Chondrocyte (in vitro differentiated cells): ENCODE results near the gene PCBD2. TPM values are rescaled to one million over a fixed set of nuclear protein-coding genes. Genes with fewer than 3 reads are reported as not detected.

ENCODE experiments used
- DNase-seq: peaks from one replicate; pipeline ENCODE4 v3.0.0; 2021; ENCODE audit warnings: mixed read lengths, low spot score
- H3K27ac Mint-ChIP-seq: one replicate; pipeline ENCODE4 v1.8.0; 2021; ENCODE audit warnings: mild to moderate bottlenecking, moderate library complexity, mixed read lengths; ENCODE audit not compliant: unreplicated experiment
- H3K27me3 Mint-ChIP-seq: 2 replicates; pipeline ENCODE4 v1.8.0; 2021; ENCODE audit warnings: low read depth, mixed read lengths
- H3K36me3 Mint-ChIP-seq: 2 replicates; pipeline ENCODE4 v1.8.0; 2021; ENCODE audit warnings: low read depth, mixed read lengths
- H3K4me1 Mint-ChIP-seq: 2 replicates; pipeline ENCODE4 v1.8.0; 2021; ENCODE audit warnings: low read depth, mild to moderate bottlenecking, mixed read lengths
- H3K4me3 Mint-ChIP-seq: one replicate; pipeline ENCODE4 v1.8.0; 2021; ENCODE audit warnings: mild to moderate bottlenecking, moderate library complexity, mixed read lengths; ENCODE audit not compliant: unreplicated experiment
- H3K9me3 Mint-ChIP-seq: 2 replicates; pipeline ENCODE4 v1.8.0; 2021; ENCODE audit warnings: low read depth, mixed read lengths
- CTCF ChIP-seq: fragments of 200-600 bp; sonication (generic); IDR thresholded peaks from 2 replicates; pipeline ENCODE4 v1.5.0; 2021; ENCODE audit warnings: antibody characterized with exemption, mild to moderate bottlenecking, moderate library complexity
- total RNA-seq: library from RNA; stranded (reverse); gene quantifications from 3 replicates; pipeline ENCODE4 v1.2.1, GENCODE V29; 2021

The PCBD2 gene
- total RNA-seq, 1 donor from 2014 or later: 8.3 TPM

DNA sequence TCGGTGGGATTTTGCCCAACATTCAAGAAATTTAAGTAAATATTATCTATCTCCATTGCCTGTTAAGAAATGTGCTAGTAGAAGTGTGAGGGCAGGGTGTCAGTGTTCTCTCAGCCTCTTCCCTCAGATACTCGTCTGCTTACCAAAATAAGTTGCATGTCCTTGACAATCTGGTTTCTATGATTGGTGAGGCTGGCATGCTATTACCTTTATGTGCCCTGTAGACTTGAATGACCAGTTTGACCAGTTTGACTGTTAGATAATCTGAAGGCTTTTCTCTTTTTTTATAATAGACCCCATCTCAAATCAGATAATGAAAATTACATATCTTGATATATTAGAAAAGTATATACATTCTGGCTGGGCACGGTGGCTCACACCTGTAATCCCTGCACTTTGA, 63.1 kb downstream of the PCBD2 start:
- H3K9me3 Mint-ChIP-seq: no peaks in the 10 kb centered on the region
- H3K27ac Mint-ChIP-seq: no peak overlapping the region
- H3K36me3 Mint-ChIP-seq: peaks cover 9% of the 10 kb centered on the region
- H3K4me1 Mint-ChIP-seq: no peaks in the 10 kb centered on the region
- TF ChIP-seq CTCF: no peak
- no peaks in the 10 kb centered on the region for H3K27me3 Mint-ChIP-seq
- H3K4me3 Mint-ChIP-seq: no peak overlapping the region
- DNase-seq: no peak

- Mint-ChIP-seq H3K27me3 (no peaks in the 10 kb centered on the region), H3K36me3 (peaks cover 9% of the 10 kb centered on the region), H3K9me3 (no peaks in the 10 kb centered on the region), H3K4me1 (no peaks in the 10 kb centered on the region), H3K27ac (no peak overlapping the region), H3K4me3 (no peak overlapping the region)
- TF ChIP-seq CTCF: no peak
- no peak for DNase-seq
These were observed 64.2 kb downstream of the PCBD2 start for GRCh38 chr5:134969166-134969565.

DNA sequence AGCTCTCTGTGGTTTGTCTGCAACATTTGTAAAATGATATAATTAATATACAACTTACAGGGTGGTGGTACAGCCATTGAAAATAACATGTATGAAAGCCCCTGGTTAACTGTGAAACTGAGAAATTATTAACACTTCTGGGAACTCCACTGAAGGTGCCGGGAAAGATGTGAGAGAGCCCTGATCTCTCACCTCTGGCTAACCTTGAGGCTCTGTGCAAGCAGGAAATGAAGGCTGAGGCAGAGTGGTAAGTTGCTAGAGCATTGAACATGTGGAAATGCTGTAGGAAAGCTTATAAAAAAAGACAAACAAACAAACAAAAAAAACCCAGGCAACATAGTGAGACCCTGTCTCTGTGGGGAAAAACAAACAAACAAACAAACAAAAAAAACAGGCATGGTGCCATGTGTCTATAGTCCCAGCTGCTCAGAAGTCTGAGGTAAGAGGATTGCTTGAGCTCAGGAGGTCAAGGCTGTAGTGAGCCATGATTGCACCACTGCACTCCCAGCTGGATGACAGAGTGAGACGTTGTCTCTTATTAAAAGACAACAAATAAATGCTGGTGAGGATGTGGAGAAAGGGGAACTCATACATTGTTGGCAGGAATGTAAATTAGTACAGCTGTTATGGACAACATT, 70.3 kb downstream of the PCBD2 start:
- Mint-ChIP-seq H3K27ac (no peak overlapping the region), H3K4me1 (no peaks in the 10 kb centered on the region), H3K27me3 (no peaks in the 10 kb centered on the region), H3K4me3 (no peak overlapping the region), H3K9me3 (peaks cover 21% of the 10 kb centered on the region), H3K36me3 (peaks cover 11% of the 10 kb centered on the region)
- no peak for DNase-seq
- TF ChIP-seq CTCF: no peak

- Mint-ChIP-seq H3K27ac (no peak overlapping the region), H3K4me3 (no peak overlapping the region)
- DNase-seq: no peak
These were observed 70.9 kb downstream of the PCBD2 start for GRCh38 chr5:134975843-134976242.

DNA sequence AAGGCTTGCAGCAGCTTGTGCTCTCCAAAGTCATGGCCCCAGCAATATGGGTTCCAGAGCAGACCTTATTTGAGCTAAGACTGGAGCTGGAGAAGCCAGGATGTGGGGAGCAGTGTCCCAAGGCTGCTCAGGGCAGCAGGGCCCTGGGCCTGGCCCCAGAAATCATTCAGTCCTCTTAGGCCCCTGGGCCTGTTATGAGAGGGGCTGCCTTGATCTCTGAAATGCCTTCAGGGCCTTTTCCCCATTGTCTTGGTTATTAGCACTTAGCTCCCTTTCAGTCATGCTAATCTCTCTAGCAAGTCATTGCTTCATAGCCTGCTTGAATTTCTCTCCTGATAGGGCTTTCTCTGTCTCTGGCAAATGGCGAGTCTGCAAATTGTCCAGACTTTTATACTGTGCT, 71.9 kb downstream of the PCBD2 start:
- Mint-ChIP-seq H3K4me1 (no peaks in the 10 kb centered on the region), H3K27ac (no peak overlapping the region), H3K9me3 (peaks cover 29% of the 10 kb centered on the region), H3K36me3 (peaks cover 12% of the 10 kb centered on the region), H3K27me3 (no peaks in the 10 kb centered on the region), H3K4me3 (no peak overlapping the region)
- TF ChIP-seq CTCF: no peak
- no peak for DNase-seq

More at GRCh38 chr5:134975843-134976242, 70.9 kb downstream of the PCBD2 start:
- no peak for TF ChIP-seq CTCF
- H3K9me3 Mint-ChIP-seq: peaks cover 23% of the 10 kb centered on the region
- peaks cover 11% of the 10 kb centered on the region for H3K36me3 Mint-ChIP-seq
- no peaks in the 10 kb centered on the region for H3K27me3 Mint-ChIP-seq
- no peaks in the 10 kb centered on the region for H3K4me1 Mint-ChIP-seq
